Measurements from ENCODE around the gene TBCD. TPM values are rescaled to one million over a fixed set of nuclear protein-coding genes. Genes with fewer than 3 reads are reported as not detected.

TBCD gene
- 51.6 to 76.4 TPM (median 70.1 TPM) in 5 replicates for total RNA-seq (2022; extraction: Qiagen RNA extraction)

GRCh38 chr17:82751571-82752370 lies at the start of gene TBCD:
TSS of gene TBCD (plus strand) at chr17:82752065. CDS start at chr17:82752194, 129 bp downstream.

DNA sequence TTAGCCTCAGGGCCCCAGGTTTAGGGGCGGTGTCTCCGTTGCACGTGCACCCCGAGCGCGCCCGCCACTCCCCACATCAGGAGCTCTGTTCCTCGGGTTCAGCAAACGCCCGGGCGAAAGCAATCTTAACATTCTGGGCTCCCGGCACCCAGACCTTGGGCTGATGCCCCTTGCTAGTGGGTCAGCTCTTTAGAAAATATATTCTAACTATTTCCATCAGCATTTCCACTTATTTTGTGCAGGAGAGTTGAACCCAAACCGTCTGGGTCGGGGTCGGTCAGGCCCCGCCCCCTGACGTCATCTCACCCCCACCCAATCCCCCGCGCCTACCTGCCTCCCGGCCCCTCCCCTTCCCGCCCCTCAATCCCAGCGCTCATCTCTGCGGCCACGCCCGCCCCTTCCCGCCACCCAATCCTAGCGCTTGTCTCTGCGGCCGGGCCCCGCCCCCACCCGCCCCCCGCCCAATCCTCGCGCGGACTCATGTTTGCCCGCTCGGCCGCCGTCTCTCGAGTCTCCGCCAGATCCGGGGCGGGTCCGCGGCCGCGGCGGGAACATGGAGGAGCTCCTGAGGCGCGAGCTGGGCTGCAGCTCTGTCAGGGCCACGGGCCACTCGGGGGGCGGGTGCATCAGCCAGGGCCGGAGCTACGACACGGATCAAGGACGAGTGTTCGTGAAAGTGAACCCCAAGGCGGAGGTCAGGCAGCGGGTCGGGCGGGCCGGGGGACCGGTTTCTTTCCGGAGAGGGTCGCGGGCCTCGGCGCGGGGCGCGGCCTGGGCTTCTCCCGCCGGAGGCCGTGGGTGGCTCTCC lies 35.5 kb upstream of the TBCD start, which contains the start of gene FN3KRP:
FN3KRP (plus strand) TSS at position 504 of the 808 bp plus-strand sequence; CDS start at position 554, 50 bp downstream.

DNA sequence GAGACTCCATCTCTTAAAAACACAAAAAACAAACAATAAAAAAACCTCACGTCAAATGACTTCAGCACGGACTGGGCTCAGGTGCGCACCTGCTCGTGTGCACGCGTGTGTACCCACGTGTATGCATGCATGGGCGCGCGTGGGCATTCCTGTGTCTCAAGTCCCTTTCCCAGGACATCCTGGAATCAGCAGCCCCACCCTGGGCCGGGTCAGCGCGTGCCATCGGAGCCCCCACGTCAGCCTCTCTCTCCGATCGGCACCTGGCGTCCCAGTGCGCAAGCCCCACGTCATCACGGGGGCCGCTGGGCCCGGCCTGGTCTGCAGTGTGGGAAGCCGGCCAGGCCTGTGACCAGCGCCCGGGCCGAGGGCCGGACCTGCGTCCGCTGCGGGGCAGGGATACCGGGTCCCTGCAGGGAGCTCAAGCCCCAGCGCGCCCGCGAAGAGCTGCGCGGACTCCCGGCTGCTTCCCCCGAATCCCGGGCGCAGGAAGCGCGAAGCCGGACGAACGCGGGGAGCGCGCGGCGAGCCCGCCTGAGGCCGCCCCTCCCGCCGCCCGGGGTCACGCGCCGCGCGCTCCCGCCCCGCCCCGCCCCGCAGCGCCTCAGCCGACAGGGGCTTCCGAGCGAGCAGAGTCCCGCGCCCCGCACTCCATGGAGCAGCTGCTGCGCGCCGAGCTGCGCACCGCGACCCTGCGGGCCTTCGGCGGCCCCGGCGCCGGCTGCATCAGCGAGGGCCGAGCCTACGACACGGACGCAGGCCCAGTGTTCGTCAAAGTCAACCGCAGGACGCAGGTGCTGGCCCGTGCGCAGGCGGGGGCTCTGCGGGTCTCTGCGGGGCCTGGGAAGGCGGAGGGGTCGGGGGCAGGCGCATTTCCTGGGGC lies 16.6 kb upstream of the TBCD start, which contains the start of gene FN3K:
FN3K (plus strand) TSS at position 629 of the 880 bp plus-strand sequence; CDS start at position 651, 22 bp downstream.

DNA sequence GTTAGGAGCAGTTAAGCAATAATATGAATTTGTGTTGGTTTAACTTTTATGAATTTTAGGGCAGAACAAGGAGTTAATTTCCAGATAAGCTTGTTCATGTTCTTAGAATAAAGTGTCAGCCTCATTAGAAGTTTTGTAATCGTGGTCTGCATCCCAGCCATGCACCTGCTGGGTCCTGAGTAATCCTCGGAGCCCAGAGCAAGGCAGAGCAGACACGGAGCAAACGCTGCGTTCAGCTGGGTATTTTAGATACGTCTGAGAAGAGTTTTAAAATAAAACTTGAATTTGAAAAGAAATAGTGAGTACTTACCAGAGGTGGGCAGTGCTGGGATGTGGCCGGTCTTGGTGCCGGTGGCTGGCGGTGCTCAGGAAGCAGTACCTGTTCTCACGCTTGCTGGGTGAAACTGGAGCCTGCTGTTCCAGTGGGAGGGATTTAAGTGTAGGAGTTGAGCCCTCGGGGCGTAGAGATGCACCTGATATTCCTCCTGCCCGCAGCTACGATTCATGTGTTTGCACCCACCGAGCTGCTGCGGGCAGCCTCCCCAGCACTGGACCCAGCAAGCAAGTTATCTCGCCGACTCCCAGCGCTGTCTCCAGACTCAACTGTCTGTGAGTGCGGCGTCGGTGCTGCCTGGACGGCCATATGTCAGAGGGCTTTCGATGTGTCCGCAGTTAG lies 87.9 kb downstream of the TBCD start, which contains the start of gene ZNF750:
ZNF750 (minus strand) TSS at position 406 of the 676 bp plus-strand sequence. CDS start 7,568 bp downstream, outside the sequence.

Other genes starting within 250 kb of the TBCD start
- gene FOXK2, start 232.3 kb upstream of the TBCD start, total RNA-seq (2022; extraction: Qiagen RNA extraction): 41.7 to 62.8 TPM (median 60.0 TPM) in 5 replicates
- gene WDR45B, start 103.6 kb upstream of the TBCD start, total RNA-seq (2022; extraction: Qiagen RNA extraction): 89.2 to 98.0 TPM (median 95.1 TPM) in 5 replicates
- gene RAB40B, start 53.4 kb upstream of the TBCD start, total RNA-seq (2022; extraction: Qiagen RNA extraction): 11.2 to 16.0 TPM (median 15.2 TPM) in 5 replicates
- 70.4 to 72.5 TPM (median 72.2 TPM) in 5 replicates for gene FN3KRP, start 35.4 kb upstream of the TBCD start, total RNA-seq (2022; extraction: Qiagen RNA extraction)
- 6.3 to 10.9 TPM (median 9.4 TPM) in 5 replicates for gene FN3K, start 16.4 kb upstream of the TBCD start, total RNA-seq (2022; extraction: Qiagen RNA extraction)
- 0.02 to 0.06 TPM in 2 of 5 replicates, not detected in the others for gene ZNF750, start 88.0 kb downstream of the TBCD start, total RNA-seq (2022; extraction: Qiagen RNA extraction)